GM18499 (cell line): ENCODE data around the gene DDX56.

Experiments
- ATAC-seq: cut with Tn5 transposase; IDR thresholded peaks from one replicate; pipeline ENCODE4 v1.9.1; 2021; ENCODE audit warnings: moderate number of reproducible peaks; ENCODE audit not compliant: insufficient read depth, unreplicated experiment

DDX56 gene, protein sequence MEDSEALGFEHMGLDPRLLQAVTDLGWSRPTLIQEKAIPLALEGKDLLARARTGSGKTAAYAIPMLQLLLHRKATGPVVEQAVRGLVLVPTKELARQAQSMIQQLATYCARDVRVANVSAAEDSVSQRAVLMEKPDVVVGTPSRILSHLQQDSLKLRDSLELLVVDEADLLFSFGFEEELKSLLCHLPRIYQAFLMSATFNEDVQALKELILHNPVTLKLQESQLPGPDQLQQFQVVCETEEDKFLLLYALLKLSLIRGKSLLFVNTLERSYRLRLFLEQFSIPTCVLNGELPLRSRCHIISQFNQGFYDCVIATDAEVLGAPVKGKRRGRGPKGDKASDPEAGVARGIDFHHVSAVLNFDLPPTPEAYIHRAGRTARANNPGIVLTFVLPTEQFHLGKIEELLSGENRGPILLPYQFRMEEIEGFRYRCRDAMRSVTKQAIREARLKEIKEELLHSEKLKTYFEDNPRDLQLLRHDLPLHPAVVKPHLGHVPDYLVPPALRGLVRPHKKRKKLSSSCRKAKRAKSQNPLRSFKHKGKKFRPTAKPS

DNA sequence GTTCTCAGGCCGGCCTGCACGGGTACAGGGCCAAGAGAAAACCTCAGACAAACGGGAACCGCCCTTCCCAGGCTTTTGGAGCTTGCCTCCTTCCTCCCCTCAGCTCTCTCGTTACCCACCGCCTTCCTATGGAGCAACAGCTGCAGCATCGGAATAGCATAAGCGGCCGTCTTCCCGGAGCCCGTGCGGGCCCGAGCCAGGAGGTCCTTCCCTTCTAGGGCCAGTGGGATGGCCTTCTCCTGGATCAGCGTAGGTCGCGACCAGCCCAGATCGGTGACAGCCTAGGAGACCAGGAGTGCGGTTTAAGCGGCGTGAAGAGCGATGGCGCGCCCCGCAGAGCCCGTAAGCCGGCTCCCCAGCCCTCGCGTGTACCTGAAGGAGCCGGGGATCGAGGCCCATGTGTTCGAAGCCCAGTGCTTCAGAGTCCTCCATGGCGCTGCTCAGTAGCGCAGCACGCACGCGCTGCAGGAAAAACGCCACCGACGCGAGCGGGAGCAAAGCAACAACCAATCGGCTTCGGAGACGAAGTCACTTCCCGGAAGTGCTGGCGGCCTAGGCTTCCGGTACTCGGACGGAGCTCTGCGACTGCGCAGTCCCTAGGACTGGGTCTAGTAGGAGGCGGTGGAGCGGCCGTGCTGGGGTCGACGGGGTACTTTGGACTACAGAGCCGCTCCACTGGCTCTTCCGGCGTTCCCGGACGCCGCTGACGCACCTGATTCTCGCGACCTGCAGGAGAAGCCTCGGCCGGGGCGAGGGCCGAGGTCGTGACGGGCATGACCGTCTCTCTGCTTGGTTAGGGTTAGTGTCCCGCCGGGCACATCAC is at the start of gene DDX56:
DDX56 (minus strand) TSS at position 445 of the 823 bp plus-strand sequence; CDS start at position 432, 13 bp downstream.
- ATAC-seq: peak; percentile 81

DNA sequence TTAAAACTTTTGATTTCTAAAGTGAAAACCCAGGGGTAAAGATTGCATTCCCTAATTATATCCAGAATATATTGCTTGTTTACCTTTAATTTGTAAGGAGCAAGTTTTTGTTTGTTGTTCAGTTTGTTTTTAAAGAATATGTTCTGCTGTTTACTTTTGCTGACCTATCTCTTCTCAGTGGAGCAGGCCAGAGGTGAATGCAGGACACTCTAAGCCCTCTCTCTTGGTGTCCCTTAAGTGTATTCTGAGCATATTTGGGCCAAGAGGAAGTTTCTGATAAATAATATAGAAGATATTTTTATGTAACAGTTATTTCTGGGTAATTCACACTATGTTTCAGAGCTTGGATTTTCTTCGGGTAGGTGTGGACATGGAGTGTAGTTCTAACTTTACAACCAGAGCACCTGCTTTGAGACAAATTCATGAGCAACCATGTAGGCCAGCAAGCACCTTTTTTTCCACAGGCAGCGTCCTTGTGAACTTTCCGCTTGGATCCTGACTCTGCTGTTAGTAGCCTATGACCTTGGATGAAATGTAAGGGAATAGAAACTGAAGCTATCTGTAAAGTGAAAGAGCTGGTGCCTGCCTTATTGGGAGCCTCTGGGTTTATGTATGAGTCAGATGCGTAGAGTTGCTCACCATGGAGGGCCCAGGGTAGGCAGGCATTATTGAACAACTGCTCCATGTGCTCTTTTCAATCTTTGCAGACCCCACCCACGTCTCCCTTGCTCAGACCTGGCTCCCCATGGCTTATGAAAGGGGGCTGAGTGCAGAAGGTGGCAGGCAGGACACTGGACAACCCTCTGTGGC is 48.8 kb upstream of the DDX56 start:
- ATAC-seq: peak; percentile 59

DNA sequence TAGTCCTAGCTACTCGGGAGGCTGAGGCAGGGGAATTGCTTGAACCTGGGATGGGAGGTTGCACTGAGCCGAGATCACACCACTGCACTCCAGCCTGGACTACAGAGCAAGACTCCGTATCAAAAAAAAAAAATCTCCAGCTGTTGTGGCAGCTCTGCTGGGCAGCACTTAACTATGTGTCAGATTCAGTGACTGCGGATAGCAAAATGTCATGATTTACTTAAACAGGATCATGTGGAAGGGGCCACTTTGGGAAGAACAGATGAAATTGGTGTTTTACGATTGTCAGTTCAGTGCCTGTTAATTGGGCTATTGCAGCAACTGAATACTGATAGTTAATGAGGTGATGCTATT is 48.0 kb upstream of the DDX56 start:
- ATAC-seq: no peak

DNA sequence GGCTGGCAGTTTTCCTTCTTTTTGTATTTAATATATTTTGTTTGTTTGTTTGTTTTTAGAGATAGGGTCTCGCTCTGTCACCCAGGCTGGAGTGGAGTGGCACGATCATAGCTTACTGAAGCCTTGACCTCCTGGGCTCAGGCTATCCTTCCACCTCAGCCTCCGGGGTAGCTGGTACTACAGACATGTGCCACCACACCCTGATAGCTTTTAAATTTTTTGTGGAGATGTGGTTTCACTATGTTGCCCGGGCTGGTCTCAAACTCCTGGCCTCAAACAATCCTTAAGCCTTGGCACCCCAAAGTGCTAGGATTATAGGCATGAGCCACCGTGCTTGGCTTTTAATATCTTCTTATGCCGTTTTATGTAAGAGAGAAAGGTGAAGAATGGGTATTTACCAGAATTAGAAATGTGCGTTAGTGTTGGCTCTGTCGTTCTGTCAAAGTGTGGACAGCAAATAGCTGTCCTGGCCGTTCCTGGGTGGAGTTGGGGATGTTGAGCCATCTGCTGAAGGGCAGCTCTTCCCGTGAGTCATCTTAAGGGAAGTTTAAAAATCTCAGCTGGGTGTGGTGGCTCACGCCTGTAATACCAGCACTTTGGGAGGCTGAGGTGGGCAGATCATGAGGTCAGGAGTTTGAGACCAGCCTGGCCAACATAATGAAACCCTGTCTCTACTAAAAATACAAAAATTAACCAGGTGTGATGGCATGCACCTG is 47.5 kb upstream of the DDX56 start:
- no peak for ATAC-seq

DNA sequence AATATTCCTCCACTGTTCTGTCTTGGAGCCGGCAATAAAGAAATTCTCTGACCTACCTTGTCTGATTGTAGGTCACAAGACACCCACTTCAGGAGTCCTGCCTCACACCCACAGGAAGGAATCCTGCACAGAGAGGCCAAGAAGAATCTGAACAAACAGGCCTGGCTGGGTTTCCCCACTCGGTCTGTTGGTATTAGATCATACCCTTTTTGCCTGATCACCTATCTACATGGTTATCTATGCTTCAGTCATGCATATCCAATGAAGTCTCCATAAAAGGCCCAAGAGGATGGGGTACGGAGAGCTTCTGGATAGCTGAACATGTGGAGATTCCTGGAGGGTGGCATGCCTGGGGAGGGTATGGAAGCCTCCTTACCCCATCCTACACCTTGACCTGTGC is 45.0 kb upstream of the DDX56 start:
- ATAC-seq: no peak

DNA sequence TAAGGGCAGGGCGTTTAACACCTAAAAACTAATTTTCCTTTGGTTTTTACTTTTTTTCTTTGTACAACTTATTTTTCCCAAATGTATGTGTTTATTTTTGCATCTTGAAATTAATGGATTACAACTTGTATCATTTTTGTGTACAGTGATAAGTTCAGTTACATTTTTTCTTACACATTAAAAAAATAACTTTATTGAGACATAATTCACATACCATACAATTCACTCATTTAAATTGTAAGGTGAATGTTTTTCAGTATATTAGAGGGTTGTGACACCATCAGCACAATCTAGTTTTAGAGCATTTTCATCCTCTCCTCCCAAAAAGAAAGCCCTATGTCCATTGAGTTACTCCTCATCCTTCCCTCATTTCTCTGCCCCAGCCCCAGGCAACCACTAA is 44.3 kb upstream of the DDX56 start:
- ATAC-seq: no peak

DNA sequence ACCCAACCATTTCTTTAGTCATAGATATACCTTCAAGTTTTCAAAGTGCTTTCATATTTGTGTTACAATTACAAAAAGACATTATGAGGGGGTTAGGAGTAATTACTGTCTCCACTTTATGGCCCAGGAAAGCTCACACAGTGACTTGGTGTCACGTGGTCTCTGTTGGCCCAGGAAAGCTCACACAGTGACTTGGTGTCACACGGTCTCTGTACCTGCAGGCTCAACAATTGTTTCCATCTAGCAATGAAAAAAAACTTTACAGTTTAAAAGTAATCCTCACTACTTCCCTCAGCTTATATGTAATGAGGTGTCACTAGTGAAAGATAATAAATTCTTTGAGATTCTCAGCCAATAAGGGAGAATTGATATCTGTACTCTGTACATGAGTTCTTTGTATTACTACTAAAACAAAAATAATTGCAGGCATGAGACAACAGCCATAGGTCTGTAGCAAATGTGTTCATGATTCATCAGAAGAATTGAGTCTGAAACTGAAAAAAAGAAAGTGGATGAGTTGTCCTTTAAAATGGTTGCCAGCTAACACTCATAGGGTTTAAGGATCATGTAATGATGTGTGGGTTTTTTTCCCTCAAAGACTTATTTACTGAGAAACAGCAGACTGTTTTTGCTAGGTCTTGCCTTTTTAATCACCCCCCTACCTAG is 43.6 kb upstream of the DDX56 start:
- no peak for ATAC-seq

DNA sequence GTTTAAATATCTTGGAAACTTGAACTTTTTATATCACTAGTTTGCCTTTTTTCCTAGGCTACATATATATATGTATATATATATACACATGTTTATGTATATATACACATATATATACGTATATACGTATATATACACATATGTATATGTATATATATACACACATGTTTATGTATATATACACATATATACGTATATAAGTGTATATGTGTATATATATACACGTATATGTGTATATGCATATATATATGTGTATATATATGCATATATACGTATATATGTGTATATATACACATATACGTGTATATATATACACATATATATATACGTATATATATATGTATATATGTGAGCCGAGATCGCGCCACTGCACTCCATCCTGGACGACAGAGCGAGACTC is 42.8 kb upstream of the DDX56 start:
- ATAC-seq: no peak

DNA sequence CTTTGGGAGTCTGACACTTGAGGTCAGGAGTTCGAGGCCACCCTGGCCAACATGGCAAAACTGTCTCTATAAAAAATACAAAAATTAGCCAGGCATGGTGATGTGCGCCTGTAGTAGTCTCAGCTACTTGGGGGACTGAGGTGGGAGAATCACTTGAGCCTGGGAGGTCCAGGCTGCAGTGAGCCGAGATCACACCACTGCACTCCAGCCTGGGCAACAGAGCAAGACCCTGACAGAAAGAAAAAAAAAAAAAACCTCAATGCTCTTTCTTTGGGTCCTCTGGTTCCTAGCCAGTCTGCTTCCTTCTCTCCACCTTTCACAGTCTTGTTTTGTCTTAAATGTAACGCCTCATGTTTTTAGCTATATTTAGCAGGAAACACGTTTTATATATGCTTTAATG is 42.1 kb upstream of the DDX56 start:
- no peak for ATAC-seq

DNA sequence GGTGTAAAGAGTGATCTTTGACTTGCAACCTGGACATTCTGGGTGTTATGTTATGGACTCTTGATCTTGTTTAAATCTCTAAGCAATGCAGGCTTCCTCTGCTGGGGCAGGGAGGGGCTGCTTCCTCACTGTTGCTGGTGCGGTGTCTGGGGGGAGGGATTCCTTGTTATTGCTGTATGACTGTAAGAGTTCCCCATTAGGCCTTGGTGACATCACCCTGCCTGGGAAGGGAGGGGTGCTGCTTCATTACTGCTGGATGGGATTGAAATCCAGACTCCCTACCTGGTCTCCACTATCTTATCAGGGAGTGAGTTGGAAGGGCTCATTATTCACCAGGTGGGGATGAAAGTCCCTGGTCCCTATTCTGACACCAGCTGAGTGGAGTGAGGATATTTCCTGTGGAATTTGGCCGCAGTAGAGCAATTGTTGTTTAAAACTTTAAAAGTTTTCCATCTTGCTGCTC is 41.5 kb upstream of the DDX56 start:
- ATAC-seq: no peak

DNA sequence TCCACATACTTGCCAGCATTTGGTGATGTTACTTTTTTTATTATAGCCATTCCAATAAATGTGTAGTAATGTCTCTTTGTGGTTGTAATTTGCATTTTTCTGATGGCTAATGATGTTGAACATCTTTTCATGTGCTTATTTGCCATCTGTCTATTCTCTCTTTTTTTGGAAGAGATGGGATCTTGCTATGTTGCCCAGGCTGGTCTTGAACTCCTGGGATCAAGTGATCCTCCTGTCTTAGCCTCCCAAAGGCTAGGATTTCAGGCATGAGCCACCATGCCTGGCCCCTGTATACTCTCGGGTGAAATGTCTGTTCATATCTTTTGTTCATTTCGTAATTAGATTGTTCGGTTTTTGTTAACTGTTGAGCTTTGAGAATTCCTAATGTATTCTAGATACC is 36.1 kb upstream of the DDX56 start:
- ATAC-seq: no peak

DNA sequence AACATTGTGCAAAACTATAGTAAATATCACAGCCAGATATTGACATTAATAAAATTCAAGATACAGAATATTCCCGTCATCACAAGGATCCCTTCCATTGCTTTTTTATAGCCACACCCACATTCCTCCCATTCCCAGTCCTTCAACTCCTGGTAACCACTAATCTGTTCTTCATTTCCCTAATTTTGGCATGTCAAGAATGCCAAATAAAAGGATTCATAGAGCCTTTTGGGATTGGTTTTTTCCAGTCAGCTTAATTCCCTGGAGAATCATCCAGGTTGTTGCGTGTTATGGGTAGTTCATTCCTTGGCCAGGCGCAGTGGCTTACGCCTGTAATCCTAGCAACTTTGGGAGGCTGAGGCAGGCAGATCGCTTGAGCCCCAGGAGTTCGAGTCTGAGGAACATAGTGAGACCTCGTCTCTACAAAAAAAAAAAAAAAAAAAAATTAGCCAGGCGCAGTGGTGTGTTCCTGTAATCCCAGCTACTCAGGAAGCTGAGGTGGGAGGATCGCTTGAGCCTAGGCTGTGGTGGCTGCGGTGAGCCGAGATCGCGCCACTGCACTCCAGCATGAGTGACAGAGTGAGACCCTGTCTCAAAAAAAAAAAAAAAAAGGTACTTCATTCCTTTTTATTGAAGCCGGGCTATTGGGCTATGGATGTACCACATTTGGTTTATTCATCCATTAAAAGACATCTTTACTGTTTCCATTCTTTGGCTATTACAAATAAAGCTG is 35.4 kb upstream of the DDX56 start:
- no peak for ATAC-seq

DNA sequence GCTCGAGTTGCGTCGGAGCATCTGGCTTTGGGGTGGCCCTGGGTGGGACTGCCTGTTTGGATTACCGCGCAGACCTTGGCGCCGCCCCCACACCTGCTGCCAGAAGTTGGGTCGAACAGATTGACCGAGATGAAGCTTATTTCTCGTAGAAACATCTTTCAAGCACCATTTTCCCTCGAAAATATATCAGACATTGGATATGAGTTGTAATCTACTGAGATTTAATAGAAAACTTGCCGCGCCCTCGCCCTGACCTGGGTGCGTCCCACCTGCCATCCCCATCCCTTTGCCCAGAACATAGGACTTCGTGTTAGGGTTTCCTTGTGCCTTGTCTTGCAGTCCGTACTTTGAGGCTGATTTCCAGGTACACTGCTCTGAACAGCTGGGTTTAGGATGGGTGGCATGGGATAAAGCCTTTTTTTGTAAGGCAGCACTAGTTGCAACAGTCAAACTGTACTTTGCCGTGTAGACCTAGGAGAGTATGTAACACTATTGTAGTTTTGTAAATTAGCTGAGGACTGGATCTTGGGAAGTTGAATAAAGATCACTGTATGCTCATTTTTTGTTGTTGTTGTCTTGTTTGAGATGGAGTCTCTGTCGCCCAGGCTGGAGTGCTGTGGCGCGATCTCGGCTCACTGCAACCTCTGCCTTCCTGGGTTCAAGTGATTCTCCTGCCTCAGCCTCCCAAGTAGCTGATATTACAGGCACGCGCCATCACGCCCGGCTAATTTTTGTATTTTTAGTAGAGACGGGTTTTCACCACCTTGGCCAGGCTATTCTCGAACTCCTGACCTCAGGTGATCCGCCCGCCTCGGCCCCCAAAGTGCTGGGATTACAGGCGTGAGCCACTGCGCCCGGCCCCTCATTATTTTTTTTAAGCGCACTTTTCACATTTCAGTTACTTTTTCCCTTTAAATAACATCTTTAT is 33.7 kb upstream of the DDX56 start:
- ATAC-seq: no peak

DNA sequence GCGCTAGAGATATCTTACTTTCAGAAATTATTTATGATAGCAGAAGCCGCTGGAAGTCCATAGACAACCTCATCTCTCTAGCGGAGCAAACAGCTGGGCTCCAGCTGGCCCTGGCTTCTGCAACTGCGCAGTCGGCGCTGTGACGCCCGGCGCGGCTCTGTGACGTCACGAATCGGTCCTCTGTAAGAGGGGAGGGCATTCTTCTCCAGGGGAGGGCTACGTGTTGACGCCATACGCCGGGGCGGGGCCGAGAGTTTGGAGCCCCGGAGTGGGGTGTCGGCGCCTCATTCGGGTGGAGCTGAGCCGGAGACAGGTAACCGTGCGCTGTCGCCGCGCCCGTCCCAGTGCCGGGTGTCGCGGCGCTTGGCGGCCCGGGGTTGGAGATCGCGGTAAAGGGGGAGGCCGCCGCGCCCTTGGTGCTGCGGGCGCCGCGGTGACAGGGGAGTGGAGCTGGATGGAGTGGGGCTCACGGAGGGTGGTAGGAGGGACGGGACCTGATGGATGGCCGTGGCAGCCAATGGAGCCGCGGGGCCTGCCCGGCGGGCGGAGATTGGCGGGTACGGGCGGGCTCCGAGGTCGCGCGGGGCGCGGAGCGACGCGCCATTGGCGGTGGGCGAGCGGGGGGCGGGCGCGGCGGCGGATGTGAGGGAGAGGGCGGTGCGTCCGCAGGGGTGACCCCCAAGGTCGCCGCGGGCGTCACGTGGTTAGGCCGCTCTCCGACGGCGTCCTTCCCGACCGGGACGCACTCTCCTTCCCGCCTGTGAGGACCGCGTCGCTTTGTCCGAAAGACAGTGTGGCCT is 32.8 kb upstream of the DDX56 start, which contains the start of gene OGDH:
OGDH (plus strand) TSS at position 287 of the 800 bp plus-strand sequence. CDS start 17,717 bp downstream, outside the sequence.
- ATAC-seq: peak; percentile 75

DNA sequence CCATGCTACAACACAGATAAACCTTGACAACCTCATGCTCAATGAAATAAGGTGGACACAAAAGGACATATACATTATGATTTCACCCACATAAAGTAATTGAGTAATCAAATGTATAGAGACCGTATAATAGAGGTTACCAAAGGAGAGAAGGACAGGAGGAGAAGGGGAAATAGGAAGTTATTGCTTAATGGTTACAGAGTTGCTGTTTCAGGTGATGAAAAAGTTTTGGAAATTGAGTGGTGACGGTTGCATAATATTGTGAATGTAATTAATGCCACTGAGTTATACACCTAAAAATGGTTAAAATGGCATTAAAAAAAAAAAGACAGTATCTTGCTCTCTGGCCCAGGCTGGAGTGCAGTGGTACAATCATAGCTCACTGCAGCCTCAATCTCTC is 31.2 kb upstream of the DDX56 start:
- ATAC-seq: no peak

DNA sequence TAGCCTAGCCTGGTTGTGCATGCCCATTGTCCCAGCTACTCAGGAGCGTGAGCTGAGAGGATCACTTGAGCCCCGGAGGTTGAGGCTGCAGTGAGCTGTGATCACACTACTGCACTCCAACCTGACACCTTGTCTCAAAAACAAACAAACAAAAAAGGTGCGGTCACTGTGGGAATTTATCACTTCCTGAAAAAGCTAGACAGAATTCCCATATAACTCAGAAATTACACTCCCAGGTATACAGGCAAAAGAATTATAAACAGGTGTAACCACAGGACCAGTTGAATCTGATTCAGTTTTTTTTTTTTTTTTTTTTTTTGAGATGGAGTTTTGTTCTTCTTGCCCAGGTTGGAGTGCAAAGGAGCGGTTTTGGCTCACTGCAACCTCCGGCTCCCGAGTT is 29.5 kb upstream of the DDX56 start:
- no peak for ATAC-seq

DNA sequence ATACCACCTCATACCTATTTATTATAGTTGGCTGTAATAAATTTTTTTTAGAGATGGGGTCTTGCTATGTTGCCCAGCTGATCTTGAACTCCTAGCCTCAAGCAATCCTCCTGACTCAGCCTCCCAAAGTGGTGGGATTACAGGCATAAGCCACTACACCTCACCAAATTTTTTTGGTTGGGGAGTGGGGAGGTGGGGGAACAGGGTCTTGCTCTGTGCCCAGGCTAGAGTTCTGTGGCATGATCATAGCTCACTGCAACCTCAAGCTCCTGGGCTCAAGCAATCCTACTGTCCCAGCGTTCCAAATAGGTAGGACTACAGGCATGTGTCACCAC is 28.8 kb upstream of the DDX56 start:
- ATAC-seq: no peak
